ENCODE data around the gene LPCAT2. TPM values are rescaled to one million over a fixed set of nuclear protein-coding genes. Genes with fewer than 3 reads are reported as not detected.

The LPCAT2 gene, protein sequence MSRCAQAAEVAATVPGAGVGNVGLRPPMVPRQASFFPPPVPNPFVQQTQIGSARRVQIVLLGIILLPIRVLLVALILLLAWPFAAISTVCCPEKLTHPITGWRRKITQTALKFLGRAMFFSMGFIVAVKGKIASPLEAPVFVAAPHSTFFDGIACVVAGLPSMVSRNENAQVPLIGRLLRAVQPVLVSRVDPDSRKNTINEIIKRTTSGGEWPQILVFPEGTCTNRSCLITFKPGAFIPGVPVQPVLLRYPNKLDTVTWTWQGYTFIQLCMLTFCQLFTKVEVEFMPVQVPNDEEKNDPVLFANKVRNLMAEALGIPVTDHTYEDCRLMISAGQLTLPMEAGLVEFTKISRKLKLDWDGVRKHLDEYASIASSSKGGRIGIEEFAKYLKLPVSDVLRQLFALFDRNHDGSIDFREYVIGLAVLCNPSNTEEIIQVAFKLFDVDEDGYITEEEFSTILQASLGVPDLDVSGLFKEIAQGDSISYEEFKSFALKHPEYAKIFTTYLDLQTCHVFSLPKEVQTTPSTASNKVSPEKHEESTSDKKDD
- total RNA-seq (14.8 TPM), polyA plus RNA-seq (ENCODE audit: insufficient read depth in 1 of 8, insufficient read length in 8 of 8, low replicate concordance in 1 of 8) (10 to 100 TPM; 13.5 to 28.6 (median 19.2) TPM)
- long read RNA-seq, donor 1: 0 reads
- long read RNA-seq, donor 2: 0 reads
- long read RNA-seq, donor 3: 0 reads
- long read RNA-seq, donor 4, full-length matches to known transcripts: 1 of 1 reads
- long read RNA-seq, donor 4, partial matches to known transcripts: 0 of 1 reads
- long read RNA-seq, donor 4, other reads (novel, unspliced or antisense): 0 of 1 reads
- long read RNA-seq, donor 5, full-length matches to known transcripts: 8 of 8 reads
- long read RNA-seq, donor 5, partial matches to known transcripts: 0 of 8 reads
- long read RNA-seq, donor 5, other reads (novel, unspliced or antisense): 0 of 8 reads
- long read RNA-seq, donor 6, full-length matches to known transcripts: 4 of 4 reads
- long read RNA-seq, donor 6, partial matches to known transcripts: 0 of 4 reads
- long read RNA-seq, donor 6, other reads (novel, unspliced or antisense): 0 of 4 reads
- long read RNA-seq, donor 7, full-length matches to known transcripts: 4 of 4 reads
- long read RNA-seq, donor 7, partial matches to known transcripts: 0 of 4 reads
- long read RNA-seq, donor 7, other reads (novel, unspliced or antisense): 0 of 4 reads
- long read RNA-seq, donor 8, full-length matches to known transcripts: 8 of 8 reads
- long read RNA-seq, donor 8, partial matches to known transcripts: 0 of 8 reads
- long read RNA-seq, donor 8, other reads (novel, unspliced or antisense): 0 of 8 reads
- long read RNA-seq, donor 9, partial matches to known transcripts: 0 of 1 reads
- long read RNA-seq, donor 9, other reads (novel, unspliced or antisense): 0 of 1 reads
- long read RNA-seq, donor 10, full-length matches to known transcripts: 4 of 4 reads
- long read RNA-seq, donor 10, partial matches to known transcripts: 0 of 4 reads
- long read RNA-seq, donor 10, other reads (novel, unspliced or antisense): 0 of 4 reads
- long read RNA-seq, donor 11, full-length matches to known transcripts: 5 of 5 reads
- long read RNA-seq, donor 11, partial matches to known transcripts: 0 of 5 reads
- long read RNA-seq, donor 11, other reads (novel, unspliced or antisense): 0 of 5 reads

DNA sequence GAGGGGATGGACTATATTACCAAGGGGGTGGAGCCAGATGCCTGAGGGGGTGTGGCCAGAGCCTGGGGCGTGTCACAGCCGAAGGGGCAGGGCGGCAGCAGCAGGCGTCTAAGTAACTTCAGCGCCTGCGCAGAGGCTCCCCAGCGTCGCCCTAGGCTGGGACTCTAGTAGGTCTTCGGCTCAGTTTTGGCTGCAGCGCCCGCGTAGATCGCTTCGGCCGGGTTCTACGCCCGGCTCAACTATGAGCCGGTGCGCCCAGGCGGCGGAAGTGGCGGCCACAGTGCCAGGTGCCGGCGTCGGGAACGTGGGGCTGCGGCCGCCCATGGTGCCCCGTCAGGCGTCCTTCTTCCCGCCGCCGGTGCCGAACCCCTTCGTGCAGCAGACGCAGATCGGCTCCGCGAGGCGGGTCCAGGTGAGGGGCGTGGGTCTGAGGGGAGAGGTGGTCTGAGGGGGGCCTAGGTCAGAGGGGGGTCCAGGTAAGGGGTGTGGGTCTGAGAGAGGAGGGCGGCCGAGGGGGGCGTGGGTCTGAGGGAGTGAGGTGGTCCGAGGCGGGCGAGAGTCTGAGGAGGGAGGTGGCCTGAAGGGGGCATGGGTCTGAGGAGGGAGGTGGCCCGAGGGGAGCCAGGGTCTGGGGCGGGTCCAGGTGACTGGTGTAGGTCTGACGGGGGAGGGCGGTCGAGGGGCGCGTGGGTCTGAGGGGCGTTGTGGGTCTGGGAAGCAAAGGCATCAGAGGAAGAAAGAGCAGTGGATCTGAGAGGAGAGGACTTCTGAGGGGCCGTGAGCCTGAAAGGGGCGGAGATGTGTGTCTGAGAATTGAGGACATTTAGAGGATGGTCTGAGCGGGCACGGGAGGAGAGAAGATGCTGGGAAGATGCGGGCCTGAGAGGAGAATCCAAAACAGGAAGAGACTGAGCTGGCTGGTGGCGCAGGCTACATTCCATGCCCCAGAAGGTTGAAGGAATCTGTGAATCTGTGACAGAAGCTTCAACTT, at the start of gene LPCAT2:
Gene LPCAT2, plus strand, starts transcription at position 132 of the 991 bp plus-strand sequence. Its CDS starts 110 bp downstream, at position 242.
- under 1% methylated on average over 61 of the region's 61 CpGs for WGBS (ENCODE audit: insufficient coverage)
- peak within 1 kb of the TSS; percentile 71 for H3K27ac ChIP-seq (ENCODE audit: low read length)

DNA sequence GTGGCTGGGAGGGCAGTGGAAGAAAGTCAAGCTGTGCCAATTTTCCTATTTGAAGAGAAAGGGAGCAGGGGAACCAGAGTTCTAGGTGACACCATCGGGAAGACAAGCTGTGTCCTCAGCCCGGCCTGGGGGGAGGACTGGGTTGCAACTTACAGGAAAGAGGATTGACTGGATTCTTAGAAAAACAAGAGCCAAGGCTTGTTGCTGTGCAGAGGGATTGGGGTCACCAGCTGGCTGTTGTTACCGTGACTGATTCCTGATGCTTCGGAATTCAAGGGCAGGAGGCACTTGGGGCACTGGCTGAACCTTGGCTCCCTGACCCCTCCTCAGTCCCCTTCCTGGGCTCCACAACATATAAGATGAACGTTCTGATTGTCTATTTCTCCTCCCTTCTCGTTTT, 46.6 kb upstream of the LPCAT2 start:
- 58% methylated on average over 4 of the region's 6 CpGs for WGBS (ENCODE audit: insufficient coverage)

More for the DNA sequence above, at the start of gene LPCAT2:
- Histone ChIP-seq H3K27me3 (ENCODE audit: control insufficient read depth, insufficient read depth, low read length) (no peaks in the 10 kb centered on the region), H3K9me3 (replicated peaks; ENCODE audit: control insufficient read depth, low read depth, low read length) (peaks cover 11% of the 10 kb centered on the region), H3K4me1 (ENCODE audit: control insufficient read depth, insufficient read depth, low read length) (peaks cover 3% of the 10 kb centered on the region), H3K36me3 (ENCODE audit: control insufficient read depth, insufficient read depth, low read length) (peaks cover 25% of the 10 kb centered on the region), H3K4me3 (ENCODE audit: low read length) (peak within 1 kb of the TSS; percentile 76)
- peak; percentile 95 for DNase-seq

DNA sequence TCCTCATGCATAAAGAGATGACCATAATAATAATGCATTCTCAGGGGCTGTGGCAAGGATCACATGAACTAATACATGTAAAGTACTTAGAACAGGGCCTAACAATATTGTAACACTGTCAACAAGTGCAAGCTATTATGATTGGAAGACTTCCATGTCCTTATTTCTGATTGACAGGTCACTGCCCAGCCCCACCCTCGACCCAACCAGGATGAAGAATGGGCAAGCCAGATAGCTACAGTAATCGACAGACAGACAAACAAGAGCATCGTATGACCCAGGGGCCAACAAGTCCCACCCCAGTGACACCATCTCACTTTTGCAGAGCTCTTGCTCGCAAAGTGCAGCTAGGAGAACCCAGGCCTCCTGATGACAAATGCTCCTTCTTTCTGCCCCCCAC, 44.5 kb upstream of the LPCAT2 start:
- no peak overlapping the region for H3K27ac ChIP-seq (ENCODE audit: low read length)
- no peaks in the 10 kb centered on the region for H3K27me3 ChIP-seq (ENCODE audit: control insufficient read depth, insufficient read depth, low read length)
- H3K4me3 ChIP-seq (ENCODE audit: low read length): no peak overlapping the region
- H3K9me3 ChIP-seq (replicated peaks; ENCODE audit: control insufficient read depth, low read depth, low read length): no peaks in the 10 kb centered on the region
- 10% methylated on average over 2 of the region's 4 CpGs for WGBS (ENCODE audit: insufficient coverage)
- DNase-seq: no peak
- peaks cover 3% of the 10 kb centered on the region for H3K4me1 ChIP-seq (ENCODE audit: control insufficient read depth, insufficient read depth, low read length)
- no peaks in the 10 kb centered on the region for H3K36me3 ChIP-seq (ENCODE audit: control insufficient read depth, insufficient read depth, low read length)

More for the DNA sequence above, 46.6 kb upstream of the LPCAT2 start:
- no peak overlapping the region for H3K27ac ChIP-seq (ENCODE audit: low read length)
- no peaks in the 10 kb centered on the region for H3K27me3 ChIP-seq (ENCODE audit: control insufficient read depth, insufficient read depth, low read length)
- H3K9me3 ChIP-seq (replicated peaks; ENCODE audit: control insufficient read depth, low read depth, low read length): no peaks in the 10 kb centered on the region
- H3K36me3 ChIP-seq (ENCODE audit: control insufficient read depth, insufficient read depth, low read length): no peaks in the 10 kb centered on the region
- no peak overlapping the region for H3K4me3 ChIP-seq (ENCODE audit: low read length)
- peaks cover 3% of the 10 kb centered on the region for H3K4me1 ChIP-seq (ENCODE audit: control insufficient read depth, insufficient read depth, low read length)
- no peak for DNase-seq

DNA sequence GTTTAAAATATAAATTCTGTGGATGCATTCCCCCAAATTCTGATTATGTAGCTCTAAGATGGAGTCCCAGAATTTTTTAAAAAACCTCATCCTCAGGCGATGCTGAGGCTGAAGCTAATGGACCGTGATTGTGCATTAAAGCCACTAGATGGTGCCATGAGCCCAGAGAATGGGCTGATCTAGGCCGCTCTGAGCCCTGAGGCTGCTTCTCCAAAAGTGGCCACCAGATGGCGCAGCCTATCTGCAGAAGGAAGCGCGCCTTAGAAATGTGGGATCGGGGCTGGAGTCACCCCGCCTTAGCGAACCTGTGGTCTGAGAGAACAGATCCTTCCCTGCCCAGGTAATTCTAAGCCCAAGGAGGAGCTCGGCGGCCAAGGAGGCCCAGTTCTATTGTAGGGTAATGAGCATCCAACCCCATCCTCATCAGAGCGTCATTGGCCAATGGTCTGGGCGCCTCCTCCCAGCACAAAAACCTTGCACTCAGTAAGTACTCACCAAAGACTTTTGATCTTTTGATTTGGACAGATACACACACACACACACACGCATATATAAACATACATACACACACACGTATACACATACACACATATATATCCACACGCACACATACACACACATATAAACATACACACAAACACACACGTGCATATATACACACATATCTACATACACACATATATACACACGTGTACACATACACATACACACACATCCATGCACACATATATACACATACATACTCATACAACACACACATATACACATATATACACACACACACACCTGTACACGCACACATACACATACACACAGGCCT, 43.6 kb upstream of the LPCAT2 start:
- no peak overlapping the region for H3K27ac ChIP-seq (ENCODE audit: low read length)
- no peaks in the 10 kb centered on the region for H3K36me3 ChIP-seq (ENCODE audit: control insufficient read depth, insufficient read depth, low read length)
- 39% methylated on average over 12 of the region's 19 CpGs for WGBS (ENCODE audit: insufficient coverage)
- H3K4me1 ChIP-seq (ENCODE audit: control insufficient read depth, insufficient read depth, low read length): peaks cover 3% of the 10 kb centered on the region
- no peaks in the 10 kb centered on the region for H3K27me3 ChIP-seq (ENCODE audit: control insufficient read depth, insufficient read depth, low read length)
- no peak overlapping the region for H3K4me3 ChIP-seq (ENCODE audit: low read length)
- peak; percentile 93 for DNase-seq
- no peaks in the 10 kb centered on the region for H3K9me3 ChIP-seq (replicated peaks; ENCODE audit: control insufficient read depth, low read depth, low read length)

DNA sequence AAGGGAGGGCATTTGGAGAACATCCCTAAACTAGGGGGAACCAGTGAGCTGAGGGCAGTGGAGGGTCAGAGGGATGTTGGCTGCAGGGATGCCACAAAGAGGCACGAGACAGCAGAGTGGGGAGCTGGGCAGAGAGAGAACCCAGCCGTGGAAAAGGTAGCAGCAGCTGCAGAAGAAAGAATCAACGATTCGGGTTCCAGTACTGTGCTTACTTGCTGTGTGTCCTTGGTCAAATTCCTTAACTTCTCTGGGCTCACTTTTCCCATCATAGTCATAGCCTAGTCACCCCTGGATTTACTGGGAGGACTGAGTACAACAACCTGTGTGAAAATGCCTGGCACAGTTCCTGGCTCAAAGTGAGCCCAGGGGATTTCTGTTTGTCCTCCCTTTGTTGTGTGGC, 42.7 kb upstream of the LPCAT2 start:
- H3K4me3 ChIP-seq (ENCODE audit: low read length): no peak overlapping the region
- H3K36me3 ChIP-seq (ENCODE audit: control insufficient read depth, insufficient read depth, low read length): no peaks in the 10 kb centered on the region
- no peaks in the 10 kb centered on the region for H3K27me3 ChIP-seq (ENCODE audit: control insufficient read depth, insufficient read depth, low read length)
- H3K4me1 ChIP-seq (ENCODE audit: control insufficient read depth, insufficient read depth, low read length): peaks cover 12% of the 10 kb centered on the region
- 85% methylated on average over 2 of the region's 4 CpGs for WGBS (ENCODE audit: insufficient coverage)
- H3K9me3 ChIP-seq (replicated peaks; ENCODE audit: control insufficient read depth, low read depth, low read length): no peaks in the 10 kb centered on the region
- no peak for DNase-seq
- no peak overlapping the region for H3K27ac ChIP-seq (ENCODE audit: low read length)

DNA sequence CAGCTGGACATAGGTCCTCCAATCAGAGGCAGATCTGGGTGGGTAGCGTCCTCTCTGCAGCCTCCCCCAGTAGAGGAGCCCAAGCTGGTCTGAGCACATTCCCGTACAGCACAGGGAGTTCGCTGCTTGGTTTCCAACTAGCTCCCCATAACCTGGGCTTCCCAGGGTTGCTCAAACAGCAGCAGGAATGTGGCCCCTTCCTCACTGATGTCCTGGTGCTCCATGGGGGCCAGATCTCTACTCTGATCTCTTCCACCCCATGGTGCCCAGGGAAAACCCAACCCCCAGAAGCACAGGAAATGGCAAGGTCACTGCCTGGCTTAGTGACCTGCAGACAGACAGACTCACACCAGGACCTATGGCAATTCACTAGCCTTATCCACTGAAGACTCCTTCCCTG, 41.0 kb upstream of the LPCAT2 start:
- Histone ChIP-seq H3K4me1 (ENCODE audit: control insufficient read depth, insufficient read depth, low read length) (peaks cover 12% of the 10 kb centered on the region), H3K9me3 (replicated peaks; ENCODE audit: control insufficient read depth, low read depth, low read length) (no peaks in the 10 kb centered on the region), H3K27ac (ENCODE audit: low read length) (no peak overlapping the region), H3K27me3 (ENCODE audit: control insufficient read depth, insufficient read depth, low read length) (no peaks in the 10 kb centered on the region), H3K36me3 (ENCODE audit: control insufficient read depth, insufficient read depth, low read length) (no peaks in the 10 kb centered on the region), H3K4me3 (ENCODE audit: low read length) (no peak overlapping the region)
- WGBS (ENCODE audit: insufficient coverage): 91% methylated on average over 2 of the region's 3 CpGs
- DNase-seq: no peak

DNA sequence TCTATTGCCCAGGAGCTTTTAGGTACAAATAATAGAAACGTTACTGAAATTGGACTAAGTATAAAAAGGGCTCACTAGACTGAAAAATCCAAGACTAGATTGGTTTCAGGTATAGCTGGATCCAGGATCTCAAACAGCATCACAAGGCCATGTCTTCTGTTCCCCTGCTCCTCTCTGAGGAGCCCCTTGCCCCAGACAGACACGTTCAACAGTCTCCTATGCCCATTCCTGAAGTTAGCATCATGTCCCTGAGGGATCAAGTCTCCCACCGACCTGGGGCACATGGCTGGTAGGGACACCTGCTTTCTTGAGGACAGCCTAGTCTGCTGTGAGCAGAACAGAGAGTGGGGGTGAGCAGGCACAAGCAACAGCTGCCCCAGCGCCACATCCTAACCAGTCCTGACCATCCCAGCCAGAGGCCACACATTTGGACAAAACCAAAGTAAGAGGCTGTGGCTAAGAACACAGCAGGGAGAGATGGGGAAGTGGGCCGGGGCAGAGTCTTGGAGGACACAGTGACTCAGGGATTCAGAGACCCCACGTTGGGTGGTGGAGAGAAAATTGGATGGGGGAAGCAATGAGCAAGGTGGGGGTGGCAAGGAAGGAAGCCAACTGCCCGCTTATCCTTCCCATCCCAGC, 40.4 kb upstream of the LPCAT2 start:
- Histone ChIP-seq H3K4me3 (ENCODE audit: low read length) (no peak overlapping the region), H3K4me1 (ENCODE audit: control insufficient read depth, insufficient read depth, low read length) (peaks cover 12% of the 10 kb centered on the region), H3K27ac (ENCODE audit: low read length) (no peak overlapping the region), H3K9me3 (replicated peaks; ENCODE audit: control insufficient read depth, low read depth, low read length) (no peaks in the 10 kb centered on the region), H3K27me3 (ENCODE audit: control insufficient read depth, insufficient read depth, low read length) (no peaks in the 10 kb centered on the region), H3K36me3 (ENCODE audit: control insufficient read depth, insufficient read depth, low read length) (no peaks in the 10 kb centered on the region)
- DNase-seq: no peak
- WGBS (ENCODE audit: insufficient coverage): 74% methylated on average over 5 of the region's 7 CpGs

Data from muscle of leg (tissue), 16 donors.